Omental fat pad (tissue), 4 donors: Measurements from ENCODE around the gene INS. TPM values are rescaled to one million over a fixed set of nuclear protein-coding genes. Genes with fewer than 3 reads are reported as not detected.

ENCODE experiments used
- ATAC-seq: fragments of 150-250 bp; one replicate; pipeline ENCODE4 v1.9.1; 2016; ENCODE audit warnings: mild to moderate bottlenecking, moderate library complexity; ENCODE audit not compliant: low FRiP score
- DNase-seq: peaks from one replicate; pipeline ENCODE4 v3.0.0-alpha.2; 2019; ENCODE audit warnings: low spot score
- total RNA-seq, 4 donors: library from RNA; depleted of rRNA; stranded (reverse); fragments of >200 nt; gene quantifications; one replicate each; pipeline ENCODE4 v1.1.0, GENCODE V29; 2016
- TF ChIP-seq, protein P1 (sequence below), 3 donors: fragments of 450-650 bp; IDR thresholded peaks; one replicate each; pipeline ENCODE4 v1.5.1; 2016 to 2017; ENCODE audit warnings: antibody characterized with exemption in 3 of 3, mild to moderate bottlenecking in 3 of 3, moderate library complexity in 2 of 3

The INS gene
- total RNA-seq, 4 donors from 2014 or later: not detected

DNA sequence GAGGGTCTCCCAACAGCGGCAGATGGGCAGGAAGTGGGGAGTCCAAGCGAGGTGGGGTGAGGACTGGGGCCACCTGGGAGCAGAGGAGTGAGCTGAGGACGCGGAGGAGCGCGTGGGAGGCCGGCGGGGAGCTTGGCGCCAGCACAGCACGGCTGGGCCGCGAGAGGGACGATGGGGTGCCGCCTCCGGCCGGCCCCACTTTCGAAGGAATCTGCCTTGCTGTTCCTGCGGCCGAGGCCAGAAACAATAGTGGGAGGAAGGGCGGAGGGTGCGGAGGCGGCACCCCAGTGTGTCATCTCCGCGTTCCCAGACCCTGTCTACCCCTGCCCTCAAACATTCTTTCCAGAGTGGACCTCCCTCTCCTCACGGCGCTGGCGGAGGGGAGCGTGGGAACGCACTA lies 5.5 kb downstream of the INS start:
- TF ChIP-seq, protein P1, sequence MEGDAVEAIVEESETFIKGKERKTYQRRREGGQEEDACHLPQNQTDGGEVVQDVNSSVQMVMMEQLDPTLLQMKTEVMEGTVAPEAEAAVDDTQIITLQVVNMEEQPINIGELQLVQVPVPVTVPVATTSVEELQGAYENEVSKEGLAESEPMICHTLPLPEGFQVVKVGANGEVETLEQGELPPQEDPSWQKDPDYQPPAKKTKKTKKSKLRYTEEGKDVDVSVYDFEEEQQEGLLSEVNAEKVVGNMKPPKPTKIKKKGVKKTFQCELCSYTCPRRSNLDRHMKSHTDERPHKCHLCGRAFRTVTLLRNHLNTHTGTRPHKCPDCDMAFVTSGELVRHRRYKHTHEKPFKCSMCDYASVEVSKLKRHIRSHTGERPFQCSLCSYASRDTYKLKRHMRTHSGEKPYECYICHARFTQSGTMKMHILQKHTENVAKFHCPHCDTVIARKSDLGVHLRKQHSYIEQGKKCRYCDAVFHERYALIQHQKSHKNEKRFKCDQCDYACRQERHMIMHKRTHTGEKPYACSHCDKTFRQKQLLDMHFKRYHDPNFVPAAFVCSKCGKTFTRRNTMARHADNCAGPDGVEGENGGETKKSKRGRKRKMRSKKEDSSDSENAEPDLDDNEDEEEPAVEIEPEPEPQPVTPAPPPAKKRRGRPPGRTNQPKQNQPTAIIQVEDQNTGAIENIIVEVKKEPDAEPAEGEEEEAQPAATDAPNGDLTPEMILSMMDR (IDR thresholded peaks at IDR 0.05): no peak
- DNase-seq: no peak
- ATAC-seq: no peak

DNA sequence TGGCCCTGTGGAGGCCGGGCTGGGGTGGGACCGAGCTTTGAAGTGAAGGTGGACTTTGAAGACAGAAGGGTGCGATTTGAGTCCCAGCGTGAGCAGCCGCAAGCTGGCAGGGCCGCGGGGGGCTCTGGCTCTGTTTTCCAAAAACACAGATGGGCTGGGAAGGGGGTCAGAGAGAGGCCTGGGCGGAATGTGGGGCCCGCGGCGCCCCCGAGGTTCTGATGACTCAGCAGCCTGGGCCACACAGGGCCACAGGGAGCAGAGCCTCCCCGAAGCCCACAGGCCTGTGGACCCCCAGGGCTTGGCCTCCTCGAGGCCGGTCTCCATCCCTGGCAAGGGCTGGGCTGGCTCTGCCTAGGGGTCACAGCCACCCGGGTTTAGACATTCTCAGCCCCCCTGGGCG lies 6.1 kb downstream of the INS start:
- TF ChIP-seq, protein P1 (IDR thresholded peaks at IDR 0.05): no peak
- ATAC-seq (no peak), DNase-seq (no peak)

DNA sequence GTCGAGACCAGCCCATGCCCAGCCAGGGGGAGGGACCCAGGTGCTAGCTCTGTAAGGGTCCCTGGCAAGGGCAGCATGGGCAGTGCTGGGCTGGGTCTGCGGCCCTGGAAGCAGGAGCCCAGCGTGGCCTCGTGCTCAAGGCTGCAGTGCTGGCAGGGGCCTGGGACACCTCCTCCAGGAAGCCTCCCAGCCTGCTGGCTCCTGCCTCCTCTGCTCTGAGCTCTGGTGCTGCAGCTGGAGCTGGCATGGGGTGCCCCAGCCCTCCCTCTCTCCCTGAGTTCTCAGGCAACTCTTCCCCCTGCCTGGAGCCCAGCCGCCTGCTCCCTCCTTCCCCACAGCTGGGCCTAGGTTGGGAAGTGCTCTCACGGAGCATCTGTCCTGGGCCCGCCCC lies 6.8 kb downstream of the INS start:
- ATAC-seq (no peak), DNase-seq (no peak)
- TF ChIP-seq, protein P1 (IDR thresholded peaks at IDR 0.05): no peak

DNA sequence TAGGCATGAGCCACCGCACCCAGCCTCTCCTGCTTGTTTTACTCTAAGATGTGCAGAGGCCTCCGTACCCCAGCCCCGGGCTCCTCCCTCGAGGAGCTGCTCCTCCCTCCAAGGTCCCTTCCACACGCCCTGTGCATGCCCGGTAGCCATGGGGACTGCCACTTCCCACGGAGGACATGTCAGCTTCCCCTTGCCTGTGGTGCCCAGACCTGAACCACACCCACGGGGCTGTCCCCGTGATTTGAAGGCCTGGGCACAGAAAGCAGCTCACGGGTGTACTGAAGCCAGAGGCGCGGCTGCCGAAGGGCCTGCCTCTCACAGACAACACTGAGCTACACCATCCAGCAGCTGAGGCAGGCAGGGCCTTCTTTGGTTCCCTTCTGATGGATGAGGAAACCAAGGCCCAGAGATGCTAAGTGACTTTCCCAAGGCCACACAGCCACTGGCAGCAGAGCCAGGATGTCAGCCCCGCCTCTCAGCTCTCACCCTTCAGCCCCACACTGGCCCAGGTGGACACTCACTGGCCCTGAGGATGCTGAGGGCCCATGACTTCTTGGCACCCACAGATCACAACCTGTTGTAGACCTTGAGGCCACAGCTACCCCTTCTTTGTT lies 7.3 kb downstream of the INS start:
- ATAC-seq (no peak), DNase-seq (no peak)
- TF ChIP-seq, protein P1 (IDR thresholded peaks at IDR 0.05): no peak

DNA sequence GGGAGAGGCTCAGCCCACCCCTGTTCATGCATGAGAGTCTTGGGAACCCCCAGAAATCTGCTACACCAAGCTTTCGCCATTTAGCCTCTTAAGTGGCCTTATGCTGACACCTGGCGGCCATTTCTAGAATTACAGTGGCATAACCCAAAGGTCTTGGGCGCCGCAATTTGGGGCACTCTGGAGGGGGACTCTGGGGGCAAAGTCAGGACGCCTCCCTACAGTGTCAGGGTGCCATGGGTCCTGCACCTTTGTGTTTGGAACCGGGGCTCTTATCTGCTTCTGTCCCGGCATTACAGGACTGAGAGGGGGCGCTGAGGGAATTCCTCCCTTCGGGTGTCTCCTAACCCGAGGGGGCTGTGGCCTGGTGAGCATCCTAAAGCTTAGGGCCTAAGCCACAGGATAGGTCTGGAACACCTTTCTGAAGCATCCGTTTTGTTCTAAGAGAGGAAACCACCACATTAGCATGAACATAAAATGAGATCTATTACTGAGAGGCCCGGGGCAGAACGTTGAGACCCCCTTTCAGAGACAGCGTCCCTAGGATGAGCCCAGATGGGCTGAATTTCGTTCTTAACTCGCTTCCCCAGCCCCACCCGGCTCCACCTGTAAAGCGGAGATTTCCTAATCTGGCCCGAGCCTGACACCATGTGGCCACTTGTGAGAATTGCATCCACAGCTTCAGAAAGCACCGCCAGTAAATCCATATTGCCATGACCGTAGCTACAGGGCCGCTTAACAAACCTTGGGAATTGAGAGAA lies 9.3 kb downstream of the INS start:
- peak; percentile 48 for ATAC-seq
- TF ChIP-seq, protein P1 (IDR thresholded peaks at IDR 0.05): peak in 2 of 3 donors; percentile 59 to 92
- peak; percentile 77 for DNase-seq

DNA sequence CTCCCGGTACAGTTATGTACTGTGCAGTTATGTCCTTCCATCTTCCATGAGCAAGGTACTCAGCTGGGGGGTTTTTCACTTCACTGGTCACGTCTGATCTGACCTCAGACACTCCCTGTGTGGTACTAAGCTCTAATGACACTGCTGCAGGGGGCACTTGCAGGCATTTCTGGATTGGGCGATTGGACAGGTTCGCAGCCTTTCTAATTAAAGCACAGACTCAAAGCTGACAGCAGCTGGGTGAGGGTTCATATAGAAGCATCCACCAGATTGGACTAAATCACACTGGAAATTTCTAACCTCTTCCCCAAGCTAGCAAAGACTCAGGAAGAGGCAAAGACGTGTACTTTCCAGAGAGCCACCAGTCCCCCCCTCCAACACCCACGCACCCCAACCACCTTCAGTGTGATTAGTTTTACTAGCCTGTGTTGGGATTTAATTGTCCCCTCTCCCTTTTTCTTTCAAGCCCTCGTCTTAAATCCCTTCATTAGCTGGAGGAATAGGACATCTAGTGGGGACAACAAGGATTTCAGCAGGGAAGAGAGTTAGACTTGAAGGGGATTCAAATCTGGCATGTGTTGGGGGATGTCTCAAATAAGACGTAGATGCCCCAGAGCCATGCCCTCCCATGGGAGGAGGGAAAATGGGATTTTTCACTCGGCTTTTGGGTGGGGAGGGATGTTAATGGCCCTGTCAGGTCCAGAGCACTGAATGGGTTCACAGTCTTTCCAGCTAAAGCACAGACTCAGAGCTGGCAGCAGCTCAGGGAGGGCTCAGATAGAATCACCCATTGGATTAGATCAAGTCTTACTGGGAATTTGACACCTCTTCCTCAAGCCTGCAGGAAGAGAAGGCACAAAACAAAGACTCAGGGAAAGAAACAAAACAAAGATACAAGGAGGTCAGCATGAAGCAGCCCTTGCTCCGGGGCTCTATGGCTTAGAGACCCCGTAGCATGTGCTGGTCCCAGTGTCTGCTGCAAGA lies 10.9 kb downstream of the INS start:
- DNase-seq (no peak), ATAC-seq (no peak)
- TF ChIP-seq, protein P1 (IDR thresholded peaks at IDR 0.05): no peak
